Upper lobe of right lung (tissue), 1 donor: ENCODE measurements around the gene OLFML2A. TPM values are rescaled to one million over a fixed set of nuclear protein-coding genes. Genes with fewer than 3 reads are reported as not detected.

Experiments
- ATAC-seq: fragments of 200-7000 bp; cut with Tn5 transposase; one replicate; pipeline ENCODE4 v1.9.1; 2020; ENCODE audit warnings: mild to moderate bottlenecking, moderate library complexity
- DNase-seq: peaks from one replicate; pipeline ENCODE4 v3.0.0-alpha.2; 2020
- H3K27ac ChIP-seq: fragments of 200-600 bp; one replicate; pipeline ENCODE4 v1.8.0; 2022
- H3K27me3 ChIP-seq: fragments of 200-600 bp; one replicate; pipeline ENCODE4 v1.8.0; 2022; ENCODE audit warnings: mild to moderate bottlenecking
- H3K36me3 ChIP-seq: fragments of 200-600 bp; one replicate; pipeline ENCODE4 v1.8.0; 2022
- H3K4me1 ChIP-seq: fragments of 200-600 bp; one replicate; pipeline ENCODE4 v1.8.0; 2022
- H3K4me3 ChIP-seq: fragments of 200-600 bp; one replicate; pipeline ENCODE4 v1.8.0; 2022; ENCODE audit warnings: mild to moderate bottlenecking
- H3K9me3 ChIP-seq: fragments of 200-600 bp; one replicate; pipeline ENCODE4 v1.8.0; 2022
- intact Hi-C: fragments of 100-400 bp; cut with DNase I; formaldehyde crosslinking; loops from one replicate; pipeline ENCODE4 v1.11.0; 2022
- total RNA-seq: library from RNA; stranded (reverse); fragmentation: NEBNext Ultra II Directional; extraction: Animal tissue kit (Norgen Biotek cat#: 25700); gene quantifications from one replicate; pipeline ENCODE4 v1.2.1, GENCODE V29; 2021
- TF ChIP-seq, protein P1 (sequence below): fragments of 200-600 bp; IDR thresholded peaks from one replicate; pipeline ENCODE4 v1.8.0; 2022; ENCODE audit warnings: antibody characterized with exemption
- donor health status: DM: no; HTN: yes; CAD: no; lungs with severe emphysema.

Gene OLFML2A
- total RNA-seq, 1 donor from 2014 or later = 39.5 TPM

DNA sequence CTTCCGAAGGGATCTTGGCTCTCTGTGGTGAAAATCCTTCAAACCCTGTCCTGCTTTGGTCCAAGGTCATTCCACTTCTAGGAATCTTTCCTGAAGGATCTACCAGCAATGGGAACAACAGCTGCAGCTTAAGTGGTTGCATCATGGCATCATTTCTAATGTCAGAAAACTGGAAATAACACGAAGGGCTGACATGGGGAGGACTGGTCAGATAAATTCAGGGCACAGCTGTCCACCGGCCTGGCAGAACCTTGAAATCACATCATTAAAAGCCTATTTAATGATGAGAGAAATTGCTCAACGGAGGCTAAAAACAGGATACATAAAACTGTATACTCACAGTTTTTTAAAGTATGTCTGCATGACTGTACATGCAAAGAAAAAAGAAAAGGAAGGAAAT is 28.3 kb downstream of the OLFML2A start:
- Histone ChIP-seq H3K4me1 (peaks cover 8% of the 10 kb centered on the region), H3K27ac (no peak overlapping the region), H3K36me3 (no peaks in the 10 kb centered on the region), H3K4me3 (no peak overlapping the region), H3K9me3 (no peaks in the 10 kb centered on the region), H3K27me3 (no peaks in the 10 kb centered on the region)
- TF ChIP-seq, protein P1, sequence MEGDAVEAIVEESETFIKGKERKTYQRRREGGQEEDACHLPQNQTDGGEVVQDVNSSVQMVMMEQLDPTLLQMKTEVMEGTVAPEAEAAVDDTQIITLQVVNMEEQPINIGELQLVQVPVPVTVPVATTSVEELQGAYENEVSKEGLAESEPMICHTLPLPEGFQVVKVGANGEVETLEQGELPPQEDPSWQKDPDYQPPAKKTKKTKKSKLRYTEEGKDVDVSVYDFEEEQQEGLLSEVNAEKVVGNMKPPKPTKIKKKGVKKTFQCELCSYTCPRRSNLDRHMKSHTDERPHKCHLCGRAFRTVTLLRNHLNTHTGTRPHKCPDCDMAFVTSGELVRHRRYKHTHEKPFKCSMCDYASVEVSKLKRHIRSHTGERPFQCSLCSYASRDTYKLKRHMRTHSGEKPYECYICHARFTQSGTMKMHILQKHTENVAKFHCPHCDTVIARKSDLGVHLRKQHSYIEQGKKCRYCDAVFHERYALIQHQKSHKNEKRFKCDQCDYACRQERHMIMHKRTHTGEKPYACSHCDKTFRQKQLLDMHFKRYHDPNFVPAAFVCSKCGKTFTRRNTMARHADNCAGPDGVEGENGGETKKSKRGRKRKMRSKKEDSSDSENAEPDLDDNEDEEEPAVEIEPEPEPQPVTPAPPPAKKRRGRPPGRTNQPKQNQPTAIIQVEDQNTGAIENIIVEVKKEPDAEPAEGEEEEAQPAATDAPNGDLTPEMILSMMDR = no peak
- no peak for DNase-seq
- no peak for ATAC-seq
- intact Hi-C loops = no loop called here

DNA sequence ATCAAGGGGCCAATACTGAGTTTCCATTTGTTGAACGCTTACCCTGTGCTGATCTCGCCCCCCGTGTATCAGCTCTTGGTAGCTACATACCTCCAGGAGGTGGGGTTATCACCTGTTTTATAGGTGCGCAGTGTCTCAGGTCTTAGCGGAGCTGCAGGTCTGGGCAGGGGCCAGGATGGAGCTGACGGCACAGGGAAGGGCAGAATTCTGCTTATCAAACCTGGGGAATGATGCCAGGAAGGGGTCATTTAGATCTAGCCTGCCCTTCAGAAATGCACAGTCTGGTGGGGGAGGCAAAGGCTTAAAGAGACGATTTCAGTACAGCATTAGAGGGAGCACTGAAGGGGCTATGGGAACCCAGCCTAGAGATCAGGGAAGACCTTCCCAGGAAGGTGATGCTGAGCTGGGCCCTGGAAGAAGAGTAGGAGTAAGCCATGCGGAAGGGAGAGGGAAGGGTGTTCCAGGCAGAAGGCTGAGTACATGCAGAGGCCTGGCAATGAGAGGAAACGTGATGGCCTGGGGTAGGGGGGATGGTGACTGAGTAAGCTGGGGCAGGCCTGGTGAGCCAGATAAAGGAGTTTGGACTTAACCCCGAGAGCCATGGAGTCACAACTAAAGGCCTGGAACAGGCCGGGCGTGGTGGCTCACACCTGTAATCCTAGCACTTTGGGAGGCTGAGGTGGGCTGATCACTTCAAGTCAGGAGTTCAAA is 31.5 kb downstream of the OLFML2A start:
- H3K4me1 ChIP-seq = no peaks in the 10 kb centered on the region

DNA sequence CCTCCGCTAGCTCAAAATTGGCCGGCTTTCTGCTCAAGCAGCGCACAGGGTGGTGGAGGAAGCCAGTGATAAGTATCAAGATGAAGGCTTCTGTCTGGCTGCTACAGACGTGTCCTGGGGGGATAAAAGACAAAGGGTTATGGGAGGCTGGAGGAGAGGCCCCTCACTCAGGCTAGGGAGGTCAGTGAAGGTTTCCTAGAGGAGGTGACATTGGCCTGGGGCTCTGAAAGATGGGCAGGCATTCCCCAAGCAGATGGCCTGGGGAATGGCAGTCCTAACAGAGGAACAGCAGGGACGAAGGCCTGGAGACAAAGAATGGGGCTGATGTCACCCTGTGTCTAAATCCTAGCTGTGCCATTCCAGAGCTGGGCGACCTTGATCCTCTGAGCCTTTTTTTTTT is 32.3 kb downstream of the OLFML2A start:
- intact Hi-C loops = no loop called here
- TF ChIP-seq, protein P1 = no peak
- H3K27ac ChIP-seq = no peak overlapping the region
- H3K36me3 ChIP-seq = no peaks in the 10 kb centered on the region
- no peaks in the 10 kb centered on the region for H3K9me3 ChIP-seq
- no peak overlapping the region for H3K4me3 ChIP-seq
- H3K4me1 ChIP-seq = no peaks in the 10 kb centered on the region
- DNase-seq = no peak
- no peak for ATAC-seq
- no peaks in the 10 kb centered on the region for H3K27me3 ChIP-seq

More for the DNA sequence above, 31.5 kb downstream of the OLFML2A start:
- Histone ChIP-seq H3K27ac (no peak overlapping the region), H3K36me3 (no peaks in the 10 kb centered on the region), H3K27me3 (no peaks in the 10 kb centered on the region), H3K9me3 (no peaks in the 10 kb centered on the region), H3K4me3 (no peak overlapping the region)
- ATAC-seq (no peak), DNase-seq (no peak)
- intact Hi-C loops = no loop called here
- TF ChIP-seq, protein P1 = no peak

DNA sequence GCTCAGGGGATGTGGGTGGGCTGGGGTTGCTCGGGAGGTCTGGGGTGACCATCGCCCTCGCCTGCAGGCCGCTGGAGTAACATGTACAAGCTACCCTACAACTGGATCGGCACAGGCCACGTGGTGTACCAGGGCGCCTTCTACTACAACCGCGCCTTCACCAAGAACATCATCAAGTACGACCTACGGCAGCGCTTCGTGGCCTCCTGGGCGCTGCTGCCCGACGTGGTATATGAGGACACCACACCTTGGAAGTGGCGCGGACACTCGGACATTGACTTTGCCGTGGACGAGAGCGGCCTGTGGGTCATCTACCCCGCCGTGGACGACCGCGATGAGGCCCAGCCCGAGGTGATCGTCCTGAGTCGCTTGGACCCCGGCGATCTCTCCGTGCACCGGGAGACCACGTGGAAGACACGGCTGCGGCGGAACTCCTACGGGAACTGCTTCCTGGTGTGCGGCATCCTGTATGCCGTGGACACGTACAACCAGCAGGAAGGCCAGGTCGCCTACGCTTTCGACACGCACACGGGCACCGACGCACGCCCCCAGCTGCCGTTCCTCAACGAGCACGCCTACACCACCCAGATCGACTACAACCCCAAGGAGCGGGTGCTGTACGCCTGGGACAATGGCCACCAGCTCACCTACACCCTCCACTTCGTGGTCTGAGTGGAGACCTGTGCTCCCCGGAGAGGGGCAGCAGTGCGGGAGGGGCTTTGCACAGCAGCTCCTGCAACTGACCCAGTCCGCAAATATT is 33.0 kb downstream of the OLFML2A start:
- Histone ChIP-seq H3K36me3 (no peaks in the 10 kb centered on the region), H3K4me3 (no peak overlapping the region), H3K9me3 (no peaks in the 10 kb centered on the region), H3K4me1 (no peaks in the 10 kb centered on the region), H3K27ac (no peak overlapping the region), H3K27me3 (no peaks in the 10 kb centered on the region)
- ATAC-seq = no peak
- intact Hi-C loops = no loop called here
- no peak for DNase-seq
- TF ChIP-seq, protein P1 = no peak

DNA sequence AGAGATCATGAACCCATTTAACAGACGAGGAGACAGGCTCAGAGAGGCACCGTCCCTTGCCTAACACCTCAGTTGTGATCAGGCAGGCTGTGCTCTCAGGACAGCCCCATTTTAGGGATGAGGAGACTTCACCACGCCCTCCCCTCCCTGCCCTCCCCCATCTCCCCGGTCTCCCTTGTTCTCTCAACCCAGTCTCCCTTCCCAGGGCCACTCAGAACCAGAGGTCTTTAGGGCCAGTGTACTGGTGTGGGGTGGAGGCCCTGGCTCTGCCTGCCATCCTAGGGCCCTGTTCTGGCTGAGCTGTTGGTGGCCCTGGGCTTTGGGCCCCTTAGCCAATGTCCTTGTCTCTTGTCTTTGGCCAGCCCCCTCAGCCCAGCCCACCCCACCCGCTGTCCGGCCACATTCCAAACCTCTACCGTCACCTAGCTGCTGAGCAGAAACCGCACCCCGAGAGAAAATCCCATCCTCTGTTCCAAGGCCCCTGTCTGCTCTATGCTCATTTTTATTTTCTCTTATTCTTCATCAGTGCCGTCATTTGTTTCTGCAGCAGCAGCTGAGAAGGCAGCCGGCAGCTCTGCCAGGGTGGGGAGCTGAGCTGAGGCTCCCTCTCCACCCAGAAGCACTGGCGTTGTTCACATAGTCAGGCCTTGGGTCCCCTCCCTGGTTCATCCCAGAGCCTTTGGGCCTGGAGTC is 33.9 kb downstream of the OLFML2A start:
- TF ChIP-seq, protein P1 = no peak
- DNase-seq (no peak), ATAC-seq (peak; percentile 74)
- no peaks in the 10 kb centered on the region for H3K4me1 ChIP-seq
- no peak overlapping the region for H3K4me3 ChIP-seq
- H3K36me3 ChIP-seq = no peaks in the 10 kb centered on the region
- no peak overlapping the region for H3K27ac ChIP-seq
- no peaks in the 10 kb centered on the region for H3K9me3 ChIP-seq
- intact Hi-C loops = no loop called here
- no peaks in the 10 kb centered on the region for H3K27me3 ChIP-seq
